HL-60 (cell line): ENCODE measurements around the gene PTPN1.
"Not testable (repeated sequence)": the region's sequence is repeated elsewhere in the genome, so short reads cannot be mapped to it uniquely, and the experiment has no call there.

Experiments used
- DNase-seq, 2 experiments: peaks; one replicate each; pipeline ENCODE4 v3.0.0-alpha.2; 2010 to 2020; ENCODE audit warnings: low read depth in 1 of 2, low spot score in 1 of 2
- H3K27ac ChIP-seq: fragments of 250-450 bp; sonication (Bioruptor Pico); replicated peaks from 2 replicates; pipeline ENCODE4 v1.5.1; 2020; ENCODE audit warnings: mild to moderate bottlenecking, moderate library complexity
- H3K27me3 ChIP-seq: fragments of 250-450 bp; sonication (Bioruptor Pico); 2 replicates; pipeline ENCODE4 v1.5.1; 2021; ENCODE audit warnings: mild to moderate bottlenecking, moderate library complexity; ENCODE audit not compliant: insufficient read depth, poor library complexity, severe bottlenecking
- H3K4me3 ChIP-seq: replicated peaks from 2 replicates; pipeline ENCODE4 v1.5.1; 2011; ENCODE audit warnings: mild to moderate bottlenecking, control low read depth, low read length; ENCODE audit not compliant: insufficient read depth
- CTCF ChIP-seq: IDR thresholded peaks from one replicate; pipeline ENCODE4 v1.5.1; 2011; ENCODE audit warnings: low read length, control low read depth, inconsistent platforms; ENCODE audit not compliant: insufficient read depth
- GABPA ChIP-seq: IDR thresholded peaks from 2 replicates; pipeline ENCODE4 v1.6.1; 2012; ENCODE audit warnings: low read depth
- POLR2AphosphoS5 ChIP-seq: IDR thresholded peaks from 2 replicates; pipeline ENCODE4 v1.6.1; 2012; ENCODE audit warnings: low read depth
- REST ChIP-seq: IDR thresholded peaks from 2 replicates; pipeline ENCODE4 v1.6.1; 2012; ENCODE audit warnings: low read depth; ENCODE audit not compliant: insufficient replicate concordance
- SPI1 ChIP-seq: IDR thresholded peaks from 2 replicates; pipeline ENCODE4 v1.6.1; 2012; ENCODE audit warnings: low read depth, mild to moderate bottlenecking, borderline replicate concordance

PTPN1 gene

GRCh38 chr20:50506270-50506579 lies 4.0 kb upstream of the PTPN1 start:
- no peak overlapping the region for H3K4me3 ChIP-seq
- no peak for DNase-seq
- TF ChIP-seq POLR2AphosphoS5 (no peak), SPI1 (no peak), REST (no peak), GABPA (no peak), CTCF (no peak)
- no peak overlapping the region for H3K27ac ChIP-seq
- no peaks in the 10 kb centered on the region for H3K27me3 ChIP-seq

GRCh38 chr20:50507745-50508144 lies 2.4 kb upstream of the PTPN1 start:
- H3K27ac ChIP-seq, DNase-seq, H3K4me3 ChIP-seq, H3K27me3 ChIP-seq: not testable (repeated sequence)

GRCh38 chr20:50508171-50508755 lies 1.9 kb upstream of the PTPN1 start:
- no peak for TF ChIP-seq REST
- no peak for TF ChIP-seq GABPA
- no peak for TF ChIP-seq SPI1
- no peak for TF ChIP-seq CTCF
- H3K27ac ChIP-seq, result no peak overlapping the region
- no peaks in the 10 kb centered on the region for H3K27me3 ChIP-seq
- no peak for DNase-seq
- H3K4me3 ChIP-seq, result no peak overlapping the region

GRCh38 chr20:50510706-50511542 lies 741 bp downstream of the PTPN1 start:
- DNase-seq, result peak in 1 of 2 experiments; percentile 21
- no peak for TF ChIP-seq SPI1
- TF ChIP-seq CTCF, result no peak
- TF ChIP-seq GABPA, result no peak
- TF ChIP-seq POLR2AphosphoS5, result no peak
- no peak for TF ChIP-seq REST
- Histone ChIP-seq H3K27ac (peak overlapping the region; percentile 80), H3K27me3 (no peaks in the 10 kb centered on the region), H3K4me3 (peak overlapping the region; percentile 80)
